Kidney glomerular epithelial cell (primary cell): Measurements from ENCODE around the gene VTI1A.
A peak's percentile ranks its signal among the peaks of the same experiment; 100 is the strongest.

Source experiments
- DNase-seq: peaks from one replicate; lab custom pipeline; 2025; lab: John Stamatoyannopoulos, UW

The VTI1A gene

GRCh38 chr10:112679392-112679791 is 232.4 kb downstream of the VTI1A start:
- DNase-seq = no peak

- DNase-seq = no peak
These were observed 233.6 kb downstream of the VTI1A start for GRCh38 chr10:112680586-112680985.

- no peak for DNase-seq
These were observed 240.6 kb downstream of the VTI1A start for GRCh38 chr10:112687647-112688046.

GRCh38 chr10:112689327-112690072 is 242.5 kb downstream of the VTI1A start:
- no peak for DNase-seq

- DNase-seq = no peak
These were observed 248.5 kb downstream of the VTI1A start for GRCh38 chr10:112695539-112695938.

- no peak for DNase-seq
These were observed 249.6 kb downstream of the VTI1A start for GRCh38 chr10:112696592-112696991.

GRCh38 chr10:112698133-112698817 is 251.3 kb downstream of the VTI1A start:
- DNase-seq = no peak

- no peak for DNase-seq
These were observed 251.8 kb downstream of the VTI1A start for GRCh38 chr10:112698818-112699164.

GRCh38 chr10:112700215-112700671 is 253.2 kb downstream of the VTI1A start:
- DNase-seq = no peak

GRCh38 chr10:112701211-112701877 is 254.3 kb downstream of the VTI1A start:
- no peak for DNase-seq

GRCh38 chr10:112701878-112702255 is 254.9 kb downstream of the VTI1A start:
- DNase-seq = no peak

- DNase-seq = no peak
These were observed 259.6 kb downstream of the VTI1A start for GRCh38 chr10:112706577-112706976.

- no peak for DNase-seq
These were observed 261.4 kb downstream of the VTI1A start for GRCh38 chr10:112708461-112708860.

GRCh38 chr10:112710528-112710927 is 263.5 kb downstream of the VTI1A start:
- no peak for DNase-seq

GRCh38 chr10:112711366-112711765 is 264.4 kb downstream of the VTI1A start:
- DNase-seq = no peak

- DNase-seq = no peak
These were observed 265.5 kb downstream of the VTI1A start for GRCh38 chr10:112712536-112712935.

GRCh38 chr10:112713411-112713810 is 266.4 kb downstream of the VTI1A start:
- no peak for DNase-seq

- DNase-seq = no peak
These were observed 268.6 kb downstream of the VTI1A start for GRCh38 chr10:112715581-112715980.

GRCh38 chr10:112716076-112716475 is 269.1 kb downstream of the VTI1A start:
- no peak for DNase-seq

GRCh38 chr10:112716924-112717413 is 270.0 kb downstream of the VTI1A start:
- DNase-seq = no peak

- DNase-seq = no peak
These were observed 273.2 kb downstream of the VTI1A start for GRCh38 chr10:112720178-112720577.

- DNase-seq = peak; percentile 58
These were observed 274.2 kb downstream of the VTI1A start for GRCh38 chr10:112721080-112721698.
